ENCODE measurements around the gene ID2. TPM values are rescaled to one million over a fixed set of nuclear protein-coding genes. Genes with fewer than 3 reads are reported as not detected.

ID2 gene
- total RNA-seq, 1 experiment from 2014 or later, result 112 TPM

GRCh38 chr2:8645176-8645831 lies 36.6 kb upstream of the ID2 start (continued):
- no peak for TF ChIP-seq SRF (IDR thresholded peaks at IDR 0.05; ENCODE audit: low read depth)

GRCh38 chr2:8646731-8647461 lies 35.0 kb upstream of the ID2 start:
- H2AFZ ChIP-seq (ENCODE audit: low read depth, low read length, poor library complexity, severe bottlenecking), result no peak overlapping the region
- no peaks in the 10 kb centered on the region for H4K20me1 ChIP-seq (ENCODE audit: insufficient read depth)
- H3K9me2 ChIP-seq (ENCODE audit: insufficient read depth), result no peaks in the 10 kb centered on the region
- no peak overlapping the region for H3K4me3 ChIP-seq (replicated peaks in 1 of 2; ENCODE audit: low read depth in 1 of 2, low read length in 2 of 2)
- CTCF ChIA-PET, result no interaction called here
- no peak overlapping the region for H3K9ac ChIP-seq (ENCODE audit: low read length)
- DNase-seq (ENCODE audit: low read depth, low spot score) (no peak), ATAC-seq (no peak)
- H3K4me1 ChIP-seq (ENCODE audit: control insufficient read depth in 1 of 2, insufficient read depth in 2 of 2, low read length in 2 of 2), result peaks cover 2 to 16% of the 10 kb centered on the region in 2 experiments; a peak in 3 of 4 replicates
- TF ChIP-seq JUND (IDR thresholded peaks at IDR 0.05) (no peak), SP1 (IDR thresholded peaks at IDR 0.05; ENCODE audit: low read depth) (no peak), YY1 (IDR thresholded peaks at IDR 0.05; ENCODE audit: extremely low read depth, insufficient replicate concordance, low read depth, low read length) (no peak), EGR1 (IDR thresholded peaks at IDR 0.05; ENCODE audit: low read depth) (no peak), EZH2 (IDR thresholded peaks at IDR 0.05) (no peak), FOSL1 (IDR thresholded peaks at IDR 0.05; ENCODE audit: low read depth) (no peak), SIN3A (IDR thresholded peaks at IDR 0.05; ENCODE audit: low read depth) (no peak), ATF3 (IDR thresholded peaks at IDR 0.05) (no peak), MAX (IDR thresholded peaks at IDR 0.05) (no peak)
- no peaks in the 10 kb centered on the region for H3K9me3 ChIP-seq (ENCODE audit: control insufficient read depth in 1 of 2, insufficient read depth in 1 of 2, low read depth in 1 of 2, low read length in 2 of 2)
- no TSS peak for BruUV-seq (replicated peaks)
- H3K36me3 ChIP-seq (ENCODE audit: control insufficient read depth in 1 of 2, insufficient read depth in 2 of 2, low read length in 2 of 2), result no peaks in the 10 kb centered on the region
- no peaks in the 10 kb centered on the region for H3K79me2 ChIP-seq (ENCODE audit: insufficient read depth, low read length)
- no peak overlapping the region for H3K27ac ChIP-seq (ENCODE audit: low read depth, low read length)
- POLR2A ChIA-PET, result no interaction called here
- H3K27me3 ChIP-seq (ENCODE audit: insufficient read depth, low read length), result no peaks in the 10 kb centered on the region
- H3K4me2 ChIP-seq (ENCODE audit: low read length), result no peak overlapping the region
- RAD21 ChIA-PET (ENCODE audit: low non-redundant PET in 1 of 2, low total read pairs in 2 of 2, uncharacterized antibody in 2 of 2, unreplicated experiment in 2 of 2), result no interaction called here
- intact Hi-C loops (cut with micrococcal nuclease), result no loop called here
